HG02885 (cell line): Measurements from ENCODE around the gene RIC1.
"Not testable (repeated sequence)": the region's sequence is repeated elsewhere in the genome, so short reads cannot be mapped to it uniquely, and the experiment has no call there.

Experiments
- ATAC-seq: cut with Tn5 transposase; IDR thresholded peaks from one replicate; pipeline ENCODE4 v1.9.1; 2021; ENCODE audit warnings: mild to moderate bottlenecking; ENCODE audit not compliant: unreplicated experiment, poor library complexity

The RIC1 gene

GRCh38 chr9:5719100-5719926, 90.4 kb downstream of the RIC1 start:
- no peak for ATAC-seq

GRCh38 chr9:5720151-5720550, 91.2 kb downstream of the RIC1 start:
- no peak for ATAC-seq

GRCh38 chr9:5721279-5722087, 92.6 kb downstream of the RIC1 start:
- ATAC-seq, result no peak

GRCh38 chr9:5722679-5723078, 93.8 kb downstream of the RIC1 start:
- ATAC-seq, result not testable (repeated sequence)

GRCh38 chr9:5735072-5735471, 106.2 kb downstream of the RIC1 start:
- no peak for ATAC-seq

- ATAC-seq, result no peak
Measured at GRCh38 chr9:5736563-5737346, 107.8 kb downstream of the RIC1 start.

- ATAC-seq, result no peak
Measured at GRCh38 chr9:5743109-5743508, 114.2 kb downstream of the RIC1 start.

GRCh38 chr9:5748438-5748837, 119.5 kb downstream of the RIC1 start:
- no peak for ATAC-seq

GRCh38 chr9:5749306-5749705, 120.4 kb downstream of the RIC1 start:
- no peak for ATAC-seq

GRCh38 chr9:5750569-5750968, 121.7 kb downstream of the RIC1 start:
- no peak for ATAC-seq

- no peak for ATAC-seq
Measured at GRCh38 chr9:5756633-5757032, 127.7 kb downstream of the RIC1 start.

- ATAC-seq, result no peak
Measured at GRCh38 chr9:5760338-5760737, 131.4 kb downstream of the RIC1 start.

GRCh38 chr9:5762421-5762820, 133.5 kb downstream of the RIC1 start:
- ATAC-seq, result no peak

GRCh38 chr9:5764130-5764868, 135.4 kb downstream of the RIC1 start:
- ATAC-seq, result peak; percentile 91

GRCh38 chr9:5767968-5768932, 139.3 kb downstream of the RIC1 start:
- ATAC-seq, result peak; percentile 58

GRCh38 chr9:5773324-5773999, 144.6 kb downstream of the RIC1 start:
- no peak for ATAC-seq

GRCh38 chr9:5778805-5779204, 149.9 kb downstream of the RIC1 start:
- no peak for ATAC-seq

- not testable (repeated sequence) for ATAC-seq
Measured at GRCh38 chr9:5779705-5780218, 150.9 kb downstream of the RIC1 start.
